WTC11 (cell line): ENCODE data around the gene INKA1. TPM values are rescaled to one million over a fixed set of nuclear protein-coding genes. Genes with fewer than 3 reads are reported as not detected.

Source experiments
- AFF4 ChIP-seq: sonication (generic); formaldehyde crosslinking; IDR thresholded peaks from 2 replicates; pipeline ENCODE4 v1.8.1; 2023; ENCODE audit warnings: mild to moderate bottlenecking, missing genetic modification reagents, borderline replicate concordance
- AR ChIP-seq: fragments of 250-450 bp; sonication (Bioruptor Pico); IDR thresholded peaks from 2 replicates; pipeline ENCODE4 v1.9.0; 2021; ENCODE audit warnings: mild to moderate bottlenecking
- ATF1 ChIP-seq: sonication (generic); formaldehyde crosslinking; IDR thresholded peaks from 2 replicates; pipeline ENCODE4 v1.8.1; 2023; ENCODE audit warnings: mild to moderate bottlenecking, moderate library complexity, missing genetic modification reagents
- CREB1 ChIP-seq: sonication (generic); formaldehyde crosslinking; IDR thresholded peaks from 2 replicates; pipeline ENCODE4 v1.8.0; 2023; ENCODE audit warnings: mild to moderate bottlenecking, missing genetic modification reagents
- CTCF ChIP-seq: fragments of 200-600 bp; IDR thresholded peaks from 2 replicates; pipeline ENCODE4 v1.8.0; 2022; ENCODE audit warnings: antibody characterized with exemption
- E2F5 ChIP-seq: sonication (generic); formaldehyde crosslinking; IDR thresholded peaks from 2 replicates; pipeline ENCODE4 v1.8.1; 2022; ENCODE audit warnings: mild to moderate bottlenecking, moderate library complexity, missing genetic modification reagents
- FOXJ3 ChIP-seq: sonication (generic); formaldehyde crosslinking; IDR thresholded peaks from 2 replicates; pipeline ENCODE4 v1.9.0; 2021; ENCODE audit warnings: missing genetic modification reagents, mild to moderate bottlenecking, borderline replicate concordance
- IRF1 ChIP-seq: sonication (generic); formaldehyde crosslinking; IDR thresholded peaks from 2 replicates; pipeline ENCODE4 v1.8.0; 2023; ENCODE audit warnings: missing genetic modification reagents
- KAT7 ChIP-seq: sonication (generic); formaldehyde crosslinking; IDR thresholded peaks from 2 replicates; pipeline ENCODE4 v1.8.1; 2023; ENCODE audit warnings: missing genetic modification reagents, mild to moderate bottlenecking, borderline replicate concordance
- MAX ChIP-seq: sonication (generic); formaldehyde crosslinking; IDR thresholded peaks from 2 replicates; pipeline ENCODE4 v1.8.0; 2022; ENCODE audit warnings: mild to moderate bottlenecking, missing genetic modification reagents
- MYBL2 ChIP-seq: sonication (generic); formaldehyde crosslinking; IDR thresholded peaks from 2 replicates; pipeline ENCODE4 v1.8.1; 2023; ENCODE audit warnings: mild to moderate bottlenecking, moderate library complexity, missing genetic modification reagents
- NFATC4 ChIP-seq: fragments of 250-450 bp; sonication (Bioruptor Pico); IDR thresholded peaks from 2 replicates; pipeline ENCODE4 v1.9.0; 2021; ENCODE audit warnings: mild to moderate bottlenecking
- NFE2L1 ChIP-seq: sonication (generic); formaldehyde crosslinking; IDR thresholded peaks from 2 replicates; pipeline ENCODE4 v1.8.1; 2023; ENCODE audit warnings: missing genetic modification reagents
- NR2C2 ChIP-seq: sonication (generic); formaldehyde crosslinking; IDR thresholded peaks from 2 replicates; pipeline ENCODE4 v1.8.0; 2022; ENCODE audit warnings: mild to moderate bottlenecking, missing genetic modification reagents
- PREB ChIP-seq: sonication (generic); formaldehyde crosslinking; IDR thresholded peaks from 2 replicates; pipeline ENCODE4 v1.8.1; 2022; ENCODE audit warnings: mild to moderate bottlenecking, missing genetic modification reagents, moderate library complexity, borderline replicate concordance
- PRRX2 ChIP-seq: fragments of 250-450 bp; sonication (Bioruptor Pico); IDR thresholded peaks from 2 replicates; pipeline ENCODE4 v1.8.0; 2021; ENCODE audit warnings: mild to moderate bottlenecking
- SMAD4 ChIP-seq: sonication (generic); formaldehyde crosslinking; IDR thresholded peaks from 2 replicates; pipeline ENCODE4 v1.8.0; 2022; ENCODE audit warnings: mild to moderate bottlenecking, missing genetic modification reagents
- TP53 ChIP-seq: sonication (generic); formaldehyde crosslinking; IDR thresholded peaks from 2 replicates; pipeline ENCODE4 v1.8.1; 2023; ENCODE audit warnings: mild to moderate bottlenecking, missing genetic modification reagents
- USF2 ChIP-seq: sonication (generic); formaldehyde crosslinking; IDR thresholded peaks from 2 replicates; pipeline ENCODE4 v1.8.1; 2023; ENCODE audit warnings: mild to moderate bottlenecking, missing genetic modification reagents, moderate library complexity
- ZNF121 ChIP-seq: sonication (generic); formaldehyde crosslinking; IDR thresholded peaks from 2 replicates; pipeline ENCODE4 v1.8.0; 2023; ENCODE audit warnings: missing genetic modification reagents
- ZNF219 ChIP-seq: sonication (generic); formaldehyde crosslinking; IDR thresholded peaks from 2 replicates; pipeline ENCODE4 v1.8.0; 2023; ENCODE audit warnings: missing genetic modification reagents, mild to moderate bottlenecking, borderline replicate concordance
- ZNF416 ChIP-seq: fragments of 250-450 bp; sonication (Bioruptor Pico); IDR thresholded peaks from 2 replicates; pipeline ENCODE4 v1.9.0; 2021; ENCODE audit warnings: mild to moderate bottlenecking, inconsistent platforms
- ZSCAN18 ChIP-seq: fragments of 250-450 bp; sonication (Bioruptor Pico); IDR thresholded peaks from 2 replicates; pipeline ENCODE4 v2.1.2; 2022; ENCODE audit warnings: mild to moderate bottlenecking, moderate library complexity
- total RNA-seq: library from RNA; stranded (reverse); gene quantifications from 3 replicates; pipeline ENCODE4 v1.2.3, GENCODE V29; 2021

Gene INKA1
- total RNA-seq, 1 experiment from 2014 or later: 2.0 TPM

- TF ChIP-seq AR (CRISPR knock-in tag) (no peak), USF2 (CRISPR knock-in tag) (no peak), KAT7 (no peak), ZNF219 (CRISPR knock-in tag) (no peak), ATF1 (CRISPR knock-in tag) (no peak), CTCF (peak; percentile 58), ZNF121 (no peak), NFE2L1 (CRISPR knock-in tag) (no peak), CREB1 (CRISPR knock-in tag) (no peak), SMAD4 (CRISPR knock-in tag) (no peak), NR2C2 (CRISPR knock-in tag) (no peak), FOXJ3 (CRISPR knock-in tag) (no peak), PRRX2 (CRISPR knock-in tag) (0 out of 2 replicates have a peak, but pooled peaks have one; percentile 48), ZSCAN18 (no peak), MYBL2 (CRISPR knock-in tag) (no peak), NFATC4 (CRISPR knock-in tag) (no peak), IRF1 (CRISPR knock-in tag) (no peak), AFF4 (CRISPR knock-in tag) (no peak), ZNF416 (CRISPR knock-in tag) (no peak), PREB (CRISPR knock-in tag) (no peak), MAX (CRISPR knock-in tag) (0 out of 2 replicates have a peak, but pooled peaks have one; percentile 8), TP53 (no peak), E2F5 (CRISPR knock-in tag) (no peak; the same call in 1 of the 2 replicates)
Observed at GRCh38 chr3:49802719-49803464, at the start of gene INKA1 (continued).
